Activated T-helper 1 cell treated with anti-CD3 and anti-CD28 coated beads, Interleukin-2, amount 50 U/mL, for 16 hours (primary cell): ENCODE measurements around the gene NFATC4.

Source experiments
- DNase-seq, 2 donors: peaks; one replicate each; pipeline ENCODE4 v3.0.0-alpha.2; 2020; ENCODE audit warnings: low read depth in 1 of 2, low spot score in 1 of 2

Gene NFATC4

GRCh38 chr14:24407608-24408325, 39.8 kb downstream of the NFATC4 start:
- no peak for DNase-seq

- no peak for DNase-seq
Measured at GRCh38 chr14:24408764-24409163, 40.8 kb downstream of the NFATC4 start.

GRCh38 chr14:24409192-24409591, 41.2 kb downstream of the NFATC4 start:
- DNase-seq: no peak

GRCh38 chr14:24409956-24410355, 42.0 kb downstream of the NFATC4 start:
- DNase-seq: no peak

- DNase-seq: no peak
Measured at GRCh38 chr14:24411443-24412389, 43.7 kb downstream of the NFATC4 start.

- DNase-seq: no peak
Measured at GRCh38 chr14:24414077-24414476, 46.1 kb downstream of the NFATC4 start.

- DNase-seq: no peak
Measured at GRCh38 chr14:24414732-24415420, 46.9 kb downstream of the NFATC4 start.

GRCh38 chr14:24415421-24416253, 47.7 kb downstream of the NFATC4 start:
- no peak for DNase-seq

- DNase-seq: no peak
Measured at GRCh38 chr14:24416254-24416931, 48.4 kb downstream of the NFATC4 start.

GRCh38 chr14:24416932-24417619, 49.1 kb downstream of the NFATC4 start:
- DNase-seq: no peak

- no peak for DNase-seq
Measured at GRCh38 chr14:24417832-24418491, 50.0 kb downstream of the NFATC4 start.

- DNase-seq: no peak
Measured at GRCh38 chr14:24418492-24418873, 50.5 kb downstream of the NFATC4 start.

- no peak for DNase-seq
Measured at GRCh38 chr14:24422261-24422660, 54.3 kb downstream of the NFATC4 start.

- DNase-seq: no peak
Measured at GRCh38 chr14:24422694-24423601, 55.0 kb downstream of the NFATC4 start.

- DNase-seq: no peak
Measured at GRCh38 chr14:24425704-24426103, 57.7 kb downstream of the NFATC4 start.

- DNase-seq: no peak
Measured at GRCh38 chr14:24426150-24426911, 58.3 kb downstream of the NFATC4 start.

GRCh38 chr14:24426912-24427536, 59.0 kb downstream of the NFATC4 start:
- no peak for DNase-seq
